NCI-H526 treated with DMSO at 0.1 percent for 48 hours (cell line): ENCODE measurements around the gene PLXNB1.
A peak's percentile ranks its signal among the peaks of the same experiment; 100 is the strongest.
"Not testable (repeated sequence)": the region's sequence is repeated elsewhere in the genome, so short reads cannot be mapped to it uniquely, and the experiment has no call there.

Source experiments
- DNase-seq: peaks from one replicate; lab custom pipeline; 2025; lab: John Stamatoyannopoulos, UW

PLXNB1 gene

GRCh38 chr3:48404440-48405342 lies 25.2 kb downstream of the PLXNB1 start:
- no peak for DNase-seq

GRCh38 chr3:48403533-48404439 lies 26.1 kb downstream of the PLXNB1 start:
- DNase-seq: no peak

GRCh38 chr3:48402907-48403306 lies 27.0 kb downstream of the PLXNB1 start:
- no peak for DNase-seq

- DNase-seq: no peak
These were observed 27.6 kb downstream of the PLXNB1 start for GRCh38 chr3:48402281-48402732.

DNA sequence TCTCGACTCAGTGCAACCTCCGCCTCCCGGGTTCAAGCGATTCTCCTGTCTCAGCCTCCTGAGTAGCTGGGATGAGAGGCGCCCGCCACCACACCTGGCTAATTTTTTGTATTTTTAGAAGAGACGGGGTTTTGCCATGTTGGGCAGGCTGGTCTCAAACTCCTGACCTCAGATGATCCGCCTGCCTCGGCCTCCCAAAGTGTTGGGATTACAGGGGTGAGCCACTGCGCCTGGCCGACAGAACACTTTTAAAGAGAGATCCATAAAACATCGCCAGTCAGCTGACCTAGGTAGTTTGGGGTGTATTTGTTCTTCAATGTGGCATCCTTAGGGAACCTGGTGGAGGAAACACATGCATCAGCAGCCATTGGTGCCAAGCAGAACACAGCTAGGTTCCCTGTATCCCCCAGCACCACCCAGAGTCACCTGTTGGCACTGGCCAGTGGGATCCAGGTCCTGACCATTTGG lies 28.4 kb downstream of the PLXNB1 start:
- not testable (repeated sequence) for DNase-seq

DNA sequence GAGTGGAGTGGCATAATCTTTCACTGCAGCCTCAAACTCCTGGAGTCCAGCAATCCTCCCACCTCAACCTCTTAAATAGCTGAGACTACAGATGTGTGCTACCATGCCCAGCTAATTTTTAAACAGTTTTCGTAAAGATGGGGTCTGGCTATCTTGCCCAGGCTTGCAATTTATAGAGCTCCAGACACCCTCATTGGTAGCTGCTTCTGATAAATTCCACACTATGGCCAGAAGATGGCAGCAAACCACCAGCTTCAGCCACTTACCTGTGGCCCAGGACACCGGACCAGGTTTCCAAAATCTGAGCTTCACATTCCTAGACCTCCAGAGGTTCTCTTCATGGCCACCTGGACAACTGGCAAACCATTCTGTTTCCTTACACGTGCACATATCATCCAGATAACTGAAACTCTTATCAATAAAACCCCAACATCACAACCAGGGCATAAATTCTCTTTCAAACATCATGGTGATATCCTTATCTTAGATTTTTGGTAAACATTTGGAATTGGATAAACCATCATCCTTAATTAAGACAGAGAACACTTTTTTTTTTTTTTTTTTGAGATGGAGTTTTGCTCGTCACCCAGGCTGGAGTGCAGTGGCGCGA lies 29.0 kb downstream of the PLXNB1 start:
- DNase-seq: peak; percentile 12

- DNase-seq: no peak
These were observed 30.3 kb downstream of the PLXNB1 start for GRCh38 chr3:48399387-48400172.

GRCh38 chr3:48398701-48399386 lies 31.0 kb downstream of the PLXNB1 start:
- no peak for DNase-seq

DNA sequence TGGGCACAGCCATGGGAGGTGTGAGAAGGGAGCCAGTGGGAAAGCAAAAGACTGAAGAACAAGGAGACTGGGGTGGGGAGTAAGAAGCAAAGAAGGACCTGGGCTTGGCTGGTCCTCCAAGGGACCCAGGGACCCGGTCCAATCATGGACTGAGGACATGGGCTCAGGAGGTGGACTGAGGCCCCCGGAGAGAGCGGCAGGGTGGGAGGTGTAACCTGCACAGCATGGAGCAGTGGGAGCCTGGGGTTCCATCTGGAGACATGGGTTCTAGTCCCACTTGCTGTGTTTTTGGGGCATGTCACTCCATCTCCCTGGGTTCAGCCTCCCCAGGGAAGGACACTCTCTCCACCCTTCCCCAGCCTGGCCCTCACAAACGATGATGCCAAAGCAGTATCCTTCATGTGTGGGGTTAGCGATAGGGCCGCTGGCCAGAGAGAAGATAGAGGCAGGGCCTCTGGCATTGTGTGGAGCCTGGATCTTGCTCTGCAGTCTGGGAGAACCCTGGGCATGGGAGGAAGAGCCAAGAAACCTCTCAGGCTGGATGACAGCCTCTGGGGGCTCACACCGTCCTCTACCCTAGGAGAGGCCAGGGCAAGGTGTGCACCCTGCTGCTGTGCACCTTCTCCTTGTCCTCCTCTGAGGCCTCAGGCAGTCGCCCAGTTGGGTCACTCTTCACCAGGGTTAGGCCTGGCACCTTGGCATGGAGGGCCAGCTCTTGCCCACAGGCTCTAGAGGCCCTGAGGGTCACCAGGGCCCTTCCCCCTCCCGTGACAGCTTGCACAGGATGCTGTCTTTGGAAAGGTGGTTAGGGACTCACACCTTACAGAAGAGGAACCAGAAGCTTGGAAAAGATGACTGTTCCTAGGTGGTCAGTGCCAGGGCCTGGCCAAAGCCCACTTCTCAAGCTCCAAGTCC lies 31.9 kb downstream of the PLXNB1 start:
- no peak for DNase-seq

- no peak for DNase-seq
These were observed 34.2 kb downstream of the PLXNB1 start for GRCh38 chr3:48395714-48396113.

DNA sequence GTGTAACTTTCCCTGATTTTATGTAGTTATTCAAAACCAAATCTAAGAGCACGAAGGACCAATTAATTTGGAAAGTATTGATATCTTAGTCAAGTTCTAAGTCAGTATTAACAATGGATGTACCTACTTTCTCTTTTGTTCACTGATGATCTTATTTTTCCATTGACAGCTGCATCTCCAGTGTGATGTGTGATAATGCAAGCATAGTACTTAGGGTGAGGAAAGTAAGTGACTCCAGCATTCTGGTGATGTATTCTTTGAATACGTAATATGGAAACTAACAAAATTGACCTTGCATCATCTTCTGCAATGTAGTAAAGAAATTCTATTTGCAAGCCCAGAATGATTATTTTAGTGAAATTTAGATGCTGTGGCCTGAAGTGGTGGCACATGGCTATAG lies 35.5 kb downstream of the PLXNB1 start:
- no peak for DNase-seq

GRCh38 chr3:48388966-48389365 lies 40.9 kb downstream of the PLXNB1 start:
- DNase-seq: no peak

- DNase-seq: no peak
These were observed 42.3 kb downstream of the PLXNB1 start for GRCh38 chr3:48387634-48388033.

GRCh38 chr3:48372862-48373435 lies 56.9 kb downstream of the PLXNB1 start:
- no peak for DNase-seq

- DNase-seq: no peak
These were observed 57.5 kb downstream of the PLXNB1 start for GRCh38 chr3:48372377-48372770.

- DNase-seq: no peak
These were observed 58.1 kb downstream of the PLXNB1 start, which contains the start of gene FBXW12 for GRCh38 chr3:48371651-48372376. FBXW12 (plus strand) TSS chr3:48372219; CDS start chr3:48372768, 549 bp downstream.

DNA sequence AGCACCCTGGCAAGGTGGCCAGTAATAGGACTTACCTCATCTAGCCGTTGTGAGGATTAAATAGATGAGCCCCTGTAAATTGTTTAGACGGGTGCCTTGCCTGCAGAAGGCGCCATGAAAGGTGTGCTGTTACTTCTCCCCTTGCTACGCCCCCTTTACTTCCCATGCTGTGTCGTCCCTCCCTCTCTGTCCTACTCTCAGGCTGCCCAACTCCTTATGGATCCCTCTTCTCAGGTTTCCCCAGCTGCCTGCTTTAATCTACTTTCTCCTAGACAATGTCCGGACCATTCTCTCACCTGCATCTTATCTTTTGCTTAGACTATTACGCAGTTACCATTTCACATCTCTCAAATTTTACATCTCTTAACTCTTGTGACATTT lies 59.6 kb downstream of the PLXNB1 start:
- no peak for DNase-seq

DNA sequence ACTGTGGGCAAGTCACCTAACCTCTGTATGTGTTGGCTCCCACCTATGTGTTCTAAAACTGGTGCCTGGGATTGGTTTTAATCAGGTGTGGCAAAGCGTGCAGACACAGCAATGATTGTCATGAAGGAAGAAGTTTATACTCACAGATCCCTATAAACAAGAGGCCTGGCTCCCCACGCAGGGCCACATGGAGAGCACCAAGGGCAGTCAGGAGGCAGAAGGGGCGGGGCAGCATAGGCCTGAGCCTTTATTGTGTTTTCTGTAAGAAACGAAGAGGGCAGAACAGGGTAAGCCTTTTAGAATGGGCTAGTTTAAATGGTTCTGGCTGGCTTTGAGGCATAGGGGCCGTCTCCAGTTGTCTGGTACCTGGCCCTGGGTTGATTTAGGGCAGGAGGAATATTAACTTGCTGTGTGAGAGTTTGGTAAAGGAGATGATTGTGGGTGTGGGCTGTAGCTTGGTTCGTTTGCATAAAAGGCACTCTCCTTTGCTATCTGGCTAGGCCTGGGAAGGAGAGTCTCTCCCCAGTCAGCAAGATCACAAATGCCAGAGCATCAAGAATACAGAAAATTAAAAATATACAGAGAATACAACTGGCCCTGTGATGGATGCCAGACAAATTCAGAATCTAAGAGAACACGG lies 60.1 kb downstream of the PLXNB1 start:
- no peak for DNase-seq
